Measurements from ENCODE around the gene SEPHS2.
"Not testable (repeated sequence)": the region's sequence is repeated elsewhere in the genome, so short reads cannot be mapped to it uniquely, and the experiment has no call there.

Gene SEPHS2

GRCh38 chr16:30470170-30470512 lies 24.5 kb upstream of the SEPHS2 start:
- no peak for DNase-seq (ENCODE audit: low spot score)

- DNase-seq (ENCODE audit: low spot score): no peak
Observed at GRCh38 chr16:30464078-30464477, 18.4 kb upstream of the SEPHS2 start.

GRCh38 chr16:30461426-30461825 lies 15.8 kb upstream of the SEPHS2 start:
- not testable (repeated sequence) for DNase-seq (ENCODE audit: low spot score)

GRCh38 chr16:30459456-30459855 lies 13.8 kb upstream of the SEPHS2 start:
- DNase-seq (ENCODE audit: low spot score): no peak

DNA sequence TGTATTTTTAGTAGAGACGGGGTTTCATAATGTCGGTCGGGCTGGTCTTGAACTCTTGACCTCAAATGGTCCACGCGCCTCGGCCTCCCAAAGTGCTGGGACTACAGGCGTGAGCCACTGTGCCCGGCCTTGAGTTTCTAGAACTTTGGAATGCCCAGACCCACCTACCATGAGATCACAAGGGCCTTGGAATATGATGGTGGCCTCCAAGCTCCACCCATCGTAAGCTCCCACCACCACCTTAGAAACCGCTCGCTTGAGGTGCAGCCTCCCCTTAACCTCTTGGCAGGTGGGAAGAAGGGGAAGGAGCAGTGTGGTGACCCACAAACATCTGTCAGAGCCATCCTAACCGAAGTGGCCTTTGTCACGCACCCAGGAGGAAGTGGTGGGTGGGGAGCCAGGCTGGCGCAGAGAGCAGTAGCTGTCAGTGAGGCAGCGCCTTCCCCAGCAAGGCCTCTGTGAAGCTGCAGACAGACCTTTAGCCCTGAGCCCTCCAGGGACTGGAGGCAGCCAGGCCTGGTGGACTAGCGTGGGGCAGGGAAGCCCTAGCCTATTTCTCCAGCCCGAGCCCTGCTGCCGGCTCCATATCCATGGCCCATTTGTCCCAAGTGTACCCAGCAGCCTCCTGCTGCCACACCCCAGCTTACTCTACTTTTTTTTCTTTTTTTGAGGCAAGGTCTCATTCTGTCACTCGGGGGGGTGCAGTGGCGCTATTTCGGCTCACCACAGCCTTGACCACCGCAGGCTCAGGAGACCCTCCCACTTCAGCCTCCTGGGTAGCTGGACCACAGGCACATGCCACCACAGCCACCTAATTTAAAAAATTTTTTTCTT lies 13.1 kb upstream of the SEPHS2 start:
- no peak for DNase-seq (ENCODE audit: low spot score)

DNA sequence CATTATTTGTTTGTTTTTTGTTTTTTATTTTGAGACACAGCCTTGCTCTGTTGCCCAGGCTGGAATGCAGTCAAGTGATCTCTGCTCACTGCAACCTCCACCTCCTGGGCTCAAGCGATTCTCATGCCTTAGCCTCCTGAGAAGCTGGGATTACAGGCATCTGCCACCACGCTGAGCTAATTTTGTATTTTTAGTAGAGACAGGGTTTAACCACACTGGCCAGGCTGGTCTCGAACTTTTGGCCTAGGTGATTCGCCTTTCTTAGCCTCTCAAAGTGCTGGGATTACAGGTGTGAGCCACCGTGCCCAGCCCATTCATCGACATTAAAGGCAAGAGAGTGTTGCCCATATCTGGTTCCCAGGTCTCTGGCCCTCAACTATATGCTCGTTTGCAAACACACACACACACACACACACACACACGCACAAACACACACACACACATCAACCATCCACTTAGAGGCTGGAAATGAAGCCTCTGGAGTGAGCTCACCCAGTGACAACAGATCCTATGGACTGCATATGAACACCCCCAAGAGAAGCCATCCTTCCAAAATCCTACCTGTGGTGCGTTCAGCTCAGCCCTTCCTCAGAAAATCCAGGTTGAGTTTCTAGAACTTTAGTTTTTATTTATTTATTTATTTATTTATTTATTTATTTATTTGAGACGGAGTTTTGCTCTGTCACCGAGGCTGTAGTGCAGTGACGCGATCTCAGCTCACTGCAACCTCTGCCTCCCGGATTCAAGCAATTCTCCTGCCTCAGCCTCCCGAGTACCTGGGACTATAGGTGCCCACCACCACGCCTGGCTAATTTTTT lies 12.3 kb upstream of the SEPHS2 start:
- DNase-seq (ENCODE audit: low spot score): no peak

DNA sequence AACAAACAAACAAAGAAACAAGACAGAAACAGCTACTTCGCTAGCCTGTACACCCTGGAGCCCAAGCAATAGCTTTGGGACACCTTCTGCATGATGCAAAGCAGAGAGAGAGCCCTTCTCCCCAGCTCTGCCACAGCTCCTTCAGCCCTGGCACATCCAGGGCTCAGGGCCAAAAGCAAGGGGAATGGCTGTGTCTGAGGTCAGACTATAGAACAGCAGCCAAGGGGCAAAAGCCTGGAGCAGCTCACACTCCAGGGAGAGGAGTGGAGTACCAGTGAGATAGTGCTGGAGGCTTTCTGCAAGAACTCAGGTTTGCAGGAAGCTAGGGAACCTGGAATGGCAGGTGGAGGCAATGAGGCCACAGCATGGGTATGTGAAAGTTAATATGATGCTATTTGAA lies 11.6 kb upstream of the SEPHS2 start:
- no peak for DNase-seq (ENCODE audit: low spot score)

GRCh38 chr16:30456302-30456701 lies 10.6 kb upstream of the SEPHS2 start:
- DNase-seq (ENCODE audit: low spot score): no peak

GRCh38 chr16:30452709-30453580 lies 7.3 kb upstream of the SEPHS2 start:
- not testable (repeated sequence) for DNase-seq (ENCODE audit: low spot score)

GRCh38 chr16:30449116-30449435 lies 3.4 kb upstream of the SEPHS2 start:
- DNase-seq (ENCODE audit: low spot score): no peak

GRCh38 chr16:30447512-30448226 lies 2.0 kb upstream of the SEPHS2 start:
- no peak for DNase-seq (ENCODE audit: low spot score)

DNA sequence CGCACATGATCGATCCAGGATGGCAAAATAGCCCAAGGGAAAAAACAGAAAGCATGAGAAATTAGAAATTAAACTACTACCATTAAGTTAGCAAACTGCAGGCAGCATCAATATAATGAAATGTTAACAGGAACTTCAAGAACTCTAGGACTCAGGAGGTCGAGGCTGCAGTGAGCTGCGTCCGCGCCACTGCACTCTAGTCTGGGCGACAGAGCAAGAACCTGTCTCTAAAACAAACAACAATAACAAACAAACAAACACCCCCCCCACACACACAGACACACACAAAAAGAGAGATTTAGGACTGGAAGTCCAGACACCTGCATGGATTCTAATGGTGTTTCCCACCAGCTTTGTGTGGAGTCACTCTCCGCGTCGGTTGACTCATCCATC lies 525 bp upstream of the SEPHS2 start:
- no peak for DNase-seq (ENCODE audit: low spot score)

DNA sequence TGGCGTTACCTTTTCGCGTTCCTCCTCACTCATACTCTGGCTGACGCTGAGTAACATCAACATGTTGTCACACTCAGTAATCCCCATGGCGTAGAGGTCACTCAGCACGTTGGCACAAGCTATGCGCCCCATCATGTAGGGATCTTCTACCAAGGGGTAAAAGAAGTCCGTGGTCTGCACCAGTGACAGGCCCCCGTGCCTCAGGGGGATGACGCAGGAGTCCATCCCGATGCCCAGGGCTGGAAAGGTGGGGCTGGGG lies 596 bp downstream of the SEPHS2 start:
- no peak for DNase-seq (ENCODE audit: low spot score)

GRCh38 chr16:30444231-30445148 lies 1.2 kb downstream of the SEPHS2 start:
- no peak for DNase-seq (ENCODE audit: low spot score)

- no peak for DNase-seq (ENCODE audit: low spot score)
Observed at GRCh38 chr16:30443631-30444030, 2.0 kb downstream of the SEPHS2 start.

- DNase-seq (ENCODE audit: low spot score): no peak
Observed at GRCh38 chr16:30439720-30440348, 5.8 kb downstream of the SEPHS2 start.

DNA sequence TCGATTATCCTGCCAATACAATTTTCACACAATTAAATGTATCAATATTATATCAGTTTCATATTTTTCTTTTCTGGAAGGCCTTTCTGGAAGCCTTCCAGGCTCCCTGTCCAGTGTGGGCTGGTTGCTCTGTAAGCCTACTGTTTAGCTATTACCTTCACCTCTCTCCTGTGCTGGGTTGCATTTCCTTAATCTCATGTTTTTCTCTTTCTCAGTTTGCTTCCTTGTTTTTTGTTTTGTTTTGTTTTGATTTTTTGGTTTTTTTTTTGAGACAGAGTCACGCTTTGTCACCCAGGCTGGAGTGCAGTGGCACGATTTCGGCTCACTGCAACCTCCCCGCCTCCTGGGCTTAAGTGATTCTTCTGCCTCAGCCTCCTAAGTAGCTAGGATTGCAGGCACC lies 6.8 kb downstream of the SEPHS2 start:
- no peak for DNase-seq (ENCODE audit: low spot score)

DNA sequence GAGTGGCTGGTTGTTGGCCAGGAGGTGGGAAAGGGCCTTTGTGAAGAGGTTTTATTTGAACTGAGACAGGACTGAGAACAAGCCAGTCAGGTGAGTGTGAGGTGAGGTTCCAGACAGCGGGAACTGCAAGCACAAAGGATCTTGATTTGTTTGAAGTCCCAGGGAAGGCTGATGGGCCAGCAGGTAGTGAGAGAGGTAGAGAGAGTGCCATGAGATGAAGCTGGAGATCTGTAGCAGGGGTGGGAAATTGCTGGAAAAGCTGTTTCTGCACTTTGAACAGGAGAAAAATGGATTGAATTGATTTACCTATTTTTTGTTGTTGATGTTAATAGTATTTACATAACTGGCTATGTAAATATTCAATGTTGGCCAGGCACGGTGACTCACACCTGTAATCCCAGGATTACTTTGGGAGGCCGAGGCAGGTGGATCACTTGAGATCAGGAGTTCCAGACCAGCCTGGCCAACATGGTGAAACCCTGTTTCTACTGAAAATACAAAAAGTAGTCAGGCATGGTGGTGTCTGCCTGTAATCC lies 8.1 kb downstream of the SEPHS2 start:
- no peak for DNase-seq (ENCODE audit: low spot score)

GRCh38 chr16:30434852-30435251 lies 10.8 kb downstream of the SEPHS2 start:
- DNase-seq (ENCODE audit: low spot score): no peak

DNA sequence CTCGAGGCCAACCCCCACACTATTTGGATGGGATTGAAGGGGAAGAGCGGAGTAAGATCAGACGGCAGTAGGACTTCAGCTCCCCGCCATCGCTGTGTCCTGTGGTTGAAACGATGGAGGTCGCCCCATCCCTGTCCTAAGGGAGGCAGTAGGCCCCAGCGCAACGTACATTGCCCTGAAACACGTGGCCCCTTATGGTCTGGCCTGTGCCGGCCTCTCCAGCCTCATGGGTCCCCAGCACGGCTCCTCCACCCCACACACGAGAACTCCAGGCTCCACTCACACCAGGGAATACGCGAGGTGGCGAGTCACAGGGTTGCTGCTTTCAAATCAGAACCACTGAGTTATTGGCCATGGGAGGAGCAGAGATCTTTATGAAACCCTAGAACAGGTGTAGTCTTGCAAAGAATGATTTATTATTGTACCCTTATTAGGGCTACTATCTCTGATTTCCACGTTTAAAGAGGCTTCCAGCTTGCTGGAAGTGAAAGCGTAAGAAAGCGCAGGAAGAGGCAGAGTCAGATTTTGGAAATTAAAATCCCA lies 15.2 kb downstream of the SEPHS2 start:
- DNase-seq (ENCODE audit: low spot score): no peak

Measured in cerebellar cortex (tissue), 1 donor.